ENCODE data around the gene ETV5. TPM values are rescaled to one million over a fixed set of nuclear protein-coding genes. Genes with fewer than 3 reads are reported as not detected.

The ETV5 gene
- total RNA-seq, 1 donor from 2014 or later, result 10.5 TPM

DNA sequence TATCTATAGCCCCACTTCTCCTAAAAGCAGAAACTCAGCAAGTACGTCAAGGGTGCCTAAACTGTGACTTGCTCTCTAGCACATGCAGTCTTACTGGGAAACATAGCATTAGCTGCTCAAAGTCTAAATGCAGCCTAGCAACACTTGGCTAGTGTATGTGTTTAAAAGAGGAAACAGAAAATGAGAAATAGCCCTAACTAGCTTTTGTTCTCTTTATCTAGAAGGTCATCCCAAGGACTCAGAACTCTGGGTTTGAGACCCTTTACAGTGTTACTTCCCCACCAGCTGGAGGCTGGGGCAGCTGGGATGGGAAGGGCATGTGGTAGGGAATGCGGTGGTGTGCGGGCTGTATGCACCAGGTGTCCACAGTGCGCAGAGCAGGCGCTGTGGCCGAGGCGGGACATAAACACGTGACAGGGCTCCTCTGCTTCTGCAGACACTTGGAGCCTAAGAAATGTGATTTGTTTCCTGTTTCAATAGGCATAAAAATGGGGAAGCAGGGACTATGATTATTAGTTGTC is 13.3 kb downstream of the ETV5 start:
- no peak for DNase-seq (ENCODE audit: low read depth)

DNA sequence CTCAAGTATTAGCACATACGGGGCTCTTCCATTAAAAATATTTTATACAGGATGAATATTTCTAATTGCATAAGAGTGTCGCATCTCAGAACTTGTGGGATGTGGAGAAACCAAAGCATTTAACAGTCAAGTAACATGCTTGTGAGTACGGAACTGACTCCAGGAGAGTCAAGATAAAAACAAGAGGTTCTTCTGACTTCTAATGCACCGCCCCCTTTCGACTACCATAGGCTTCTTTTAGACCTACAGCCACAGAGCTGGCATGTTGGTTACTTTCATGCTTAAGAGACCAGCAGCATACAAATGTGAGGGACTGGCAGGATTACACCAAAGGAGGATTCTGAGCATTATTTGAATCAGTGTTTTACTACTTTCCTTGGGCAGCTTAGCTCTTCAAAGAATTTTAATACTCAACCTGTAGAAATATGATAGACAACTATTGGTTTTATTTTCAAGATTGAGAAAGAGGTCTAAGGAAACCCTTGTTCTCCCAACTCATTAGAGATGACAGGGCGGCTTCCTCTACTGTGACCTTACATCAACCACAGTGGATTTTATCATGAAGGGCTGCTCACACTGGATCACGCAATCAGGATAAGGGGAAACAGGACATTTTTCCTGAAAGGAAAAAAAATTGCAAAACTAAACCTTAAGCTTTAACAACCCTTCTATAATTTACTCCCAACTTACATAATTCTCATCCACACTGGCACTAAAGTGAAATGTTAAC is 14.0 kb downstream of the ETV5 start:
- DNase-seq (ENCODE audit: low read depth), result no peak

DNA sequence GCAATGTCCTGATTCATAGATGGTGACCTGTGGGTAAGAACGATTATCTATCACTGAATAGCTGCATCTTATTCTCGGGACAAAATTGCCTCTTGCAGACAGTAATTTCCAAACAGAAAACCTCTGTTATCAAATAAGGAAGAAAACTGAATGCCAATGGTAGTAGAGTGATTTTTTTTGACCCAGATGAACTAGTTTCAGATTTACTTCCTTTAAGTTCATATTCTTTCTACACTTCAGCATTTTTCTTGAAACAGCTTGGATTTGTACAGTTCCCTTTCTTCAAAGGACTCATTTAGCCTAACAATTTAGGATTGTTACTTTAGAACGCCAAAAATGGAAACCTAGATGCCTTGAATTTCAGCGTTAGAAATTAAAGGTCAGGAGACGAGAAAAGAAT is 14.6 kb downstream of the ETV5 start:
- no peak for DNase-seq (ENCODE audit: low read depth)

DNA sequence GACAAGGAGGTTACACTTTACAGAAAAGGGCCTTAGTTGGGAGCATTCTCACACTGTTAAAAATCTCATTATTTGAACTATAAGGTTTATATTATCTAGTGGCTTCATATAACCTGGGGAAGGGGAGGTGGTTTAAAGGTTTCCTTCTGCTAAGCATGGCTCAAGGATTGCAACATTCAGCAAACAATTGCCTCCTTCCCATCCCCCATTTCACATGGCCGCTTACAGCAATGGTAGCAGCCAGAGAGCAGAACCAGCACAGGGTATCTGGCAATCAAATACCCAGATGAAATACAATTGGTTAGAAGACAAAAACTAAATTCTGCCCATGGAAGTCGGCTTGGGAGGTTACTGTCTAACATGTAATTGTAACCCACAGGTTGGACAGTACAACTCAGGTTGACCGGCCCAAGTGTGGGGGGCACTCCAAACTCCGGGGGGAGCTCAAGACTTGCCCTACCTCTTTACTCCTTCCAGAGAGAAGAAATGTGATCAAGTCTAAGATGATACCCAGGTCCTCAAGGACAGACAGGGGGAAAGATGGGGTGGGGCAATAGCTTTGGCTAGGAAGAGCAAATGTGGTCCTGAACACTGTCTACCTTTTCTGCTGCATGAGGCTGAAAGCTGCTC is 15.5 kb downstream of the ETV5 start:
- no peak for DNase-seq (ENCODE audit: low read depth)

DNA sequence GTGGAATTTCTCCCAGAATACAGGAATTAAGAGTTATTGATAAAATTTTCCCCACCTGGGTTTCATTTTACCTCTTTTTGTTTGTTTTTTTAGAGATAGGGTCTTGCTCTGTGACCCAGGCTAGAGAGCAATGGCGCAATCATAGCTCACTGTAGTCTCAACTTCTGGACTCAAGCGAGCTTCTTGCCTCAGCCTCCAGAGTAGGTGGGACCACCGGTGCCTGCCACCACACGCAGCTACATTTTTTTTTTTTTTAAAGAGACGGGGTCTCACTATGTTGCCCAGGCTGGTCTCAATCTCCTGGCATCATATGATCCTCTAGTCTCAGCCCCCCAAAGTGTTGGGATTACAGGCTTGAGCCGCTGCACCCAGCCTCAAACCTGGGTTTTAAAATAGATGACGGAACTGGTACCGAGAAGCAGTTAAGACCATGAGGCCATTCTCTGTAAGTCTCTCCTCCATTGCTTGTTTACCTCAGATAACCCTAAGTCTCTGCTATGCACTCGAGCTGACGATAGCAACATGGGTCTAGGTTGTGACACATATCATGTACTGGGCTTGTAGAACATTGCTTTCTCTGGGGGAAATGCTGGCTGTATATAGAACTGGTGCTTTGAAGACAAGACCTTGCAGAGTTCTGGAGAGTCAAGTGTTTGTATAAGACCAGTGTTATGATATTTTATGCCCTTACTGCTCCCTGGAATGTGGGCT is 16.4 kb downstream of the ETV5 start:
- DNase-seq (ENCODE audit: low read depth), result no peak

DNA sequence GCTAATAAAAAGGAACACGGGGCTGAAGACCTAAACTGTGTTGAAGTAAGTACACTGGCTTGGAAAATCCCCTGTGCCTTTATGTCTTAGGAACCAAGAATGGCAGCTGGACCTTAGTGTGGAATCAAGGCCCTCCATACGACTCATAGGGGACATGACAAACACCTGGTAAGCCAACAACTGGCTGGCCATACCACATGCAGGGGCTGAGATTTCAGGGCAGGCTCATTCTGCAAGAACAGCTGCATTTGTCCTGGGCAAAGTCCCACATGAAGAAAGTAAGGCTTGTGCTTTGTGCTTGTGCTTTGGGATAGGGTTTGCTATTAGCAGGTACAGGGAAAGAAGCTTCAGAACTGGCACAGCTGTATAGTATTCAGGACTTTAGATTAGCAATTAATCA is 18.0 kb downstream of the ETV5 start:
- no peak for DNase-seq (ENCODE audit: low read depth)

DNA sequence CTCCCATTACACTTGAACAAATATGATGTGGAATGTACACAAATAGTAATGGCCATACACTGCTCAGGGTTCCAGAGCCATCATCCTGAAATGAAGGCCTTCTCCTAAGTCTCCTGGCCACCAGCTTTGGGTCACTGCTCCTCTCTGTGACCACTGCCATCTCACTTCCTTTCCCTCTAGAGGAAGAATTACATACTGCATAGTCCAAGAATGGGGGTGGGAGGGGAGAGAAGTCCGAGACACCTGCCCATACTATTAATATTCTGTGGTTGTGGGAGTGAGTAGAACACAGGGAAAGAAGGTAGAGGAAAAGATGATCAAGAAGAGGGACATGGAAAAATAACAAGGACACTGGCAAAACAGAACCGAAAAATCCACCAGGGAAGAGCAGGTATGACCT is 20.6 kb downstream of the ETV5 start:
- DNase-seq (ENCODE audit: low read depth), result no peak

DNA sequence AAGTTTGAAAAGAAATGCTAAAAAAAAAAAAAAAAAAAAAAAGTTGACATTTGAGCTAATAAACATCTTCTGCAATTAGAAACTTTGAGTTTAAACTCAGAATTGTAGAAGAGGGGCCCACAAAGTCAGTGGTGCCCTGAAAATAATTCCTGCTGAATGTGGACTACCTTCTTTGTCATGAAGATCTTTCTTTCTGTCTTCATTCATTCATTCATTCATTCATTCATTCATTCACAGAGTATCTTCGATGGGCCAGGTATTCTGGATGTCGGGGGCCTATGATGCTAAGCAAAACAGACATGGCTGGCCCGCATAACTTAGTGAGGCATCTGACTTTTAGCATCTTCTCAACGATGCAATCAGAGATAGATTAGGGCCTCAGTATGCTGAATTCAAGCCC is 24.6 kb downstream of the ETV5 start:
- DNase-seq (ENCODE audit: low read depth), result no peak

DNA sequence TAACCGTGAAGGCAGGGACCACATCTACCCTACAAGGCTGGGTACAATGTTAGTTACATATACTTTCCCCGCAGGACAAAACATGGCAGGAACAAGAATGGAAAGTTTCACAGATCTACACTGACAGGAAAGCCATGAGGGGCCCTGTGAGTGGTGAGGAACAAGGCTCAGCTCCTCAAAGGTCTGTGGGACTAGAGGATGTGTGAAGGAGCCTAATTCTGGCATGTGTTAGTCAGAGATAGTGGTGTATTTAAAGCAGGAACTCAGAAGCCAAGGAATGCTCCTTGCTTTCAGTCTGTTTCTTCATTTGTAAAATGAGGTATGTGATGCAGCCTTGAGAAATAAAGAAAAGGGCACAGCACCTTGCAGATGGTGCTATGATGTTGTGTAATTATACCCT is 25.1 kb downstream of the ETV5 start:
- no peak for DNase-seq (ENCODE audit: low read depth)

DNA sequence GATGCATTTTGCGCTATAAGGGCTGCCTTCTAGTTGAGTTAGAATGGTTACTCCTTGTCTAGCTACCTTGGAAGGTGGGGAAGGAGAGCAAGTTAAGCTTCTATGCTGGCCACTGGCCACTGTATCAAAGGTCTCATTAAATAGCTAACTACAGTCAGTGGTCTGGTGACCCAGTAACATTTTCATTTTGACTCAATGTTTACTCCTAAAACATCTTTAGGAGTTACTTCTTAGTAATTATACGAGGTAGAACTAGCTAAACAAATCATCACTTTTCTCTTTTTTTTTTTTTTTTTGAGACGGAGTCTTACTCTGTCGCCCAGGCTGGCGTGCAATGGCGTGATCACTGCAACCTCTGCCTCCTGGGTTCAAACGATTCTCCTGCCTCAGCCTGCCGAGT is 26.7 kb downstream of the ETV5 start:
- DNase-seq (ENCODE audit: low read depth), result no peak

DNA sequence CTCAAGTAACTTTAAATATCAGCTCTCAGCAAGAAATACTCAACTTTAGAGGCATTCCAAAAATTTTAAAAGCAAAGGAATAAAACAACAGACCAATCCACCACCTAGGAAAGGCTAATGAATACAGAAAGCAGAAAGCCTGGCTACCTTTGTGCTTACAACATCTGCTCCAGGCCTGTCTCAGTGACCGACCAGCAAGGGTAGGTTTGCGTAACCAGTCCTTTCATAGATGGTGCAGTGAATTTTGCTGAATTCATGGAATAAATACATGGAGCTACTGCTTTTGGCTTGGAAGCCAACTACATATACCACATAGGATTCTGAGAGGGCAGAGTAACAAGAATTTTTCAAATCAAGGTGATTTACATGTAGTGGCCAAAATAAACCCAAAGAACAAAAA is 27.2 kb downstream of the ETV5 start:
- peak; percentile 26 for DNase-seq (ENCODE audit: low read depth)

DNA sequence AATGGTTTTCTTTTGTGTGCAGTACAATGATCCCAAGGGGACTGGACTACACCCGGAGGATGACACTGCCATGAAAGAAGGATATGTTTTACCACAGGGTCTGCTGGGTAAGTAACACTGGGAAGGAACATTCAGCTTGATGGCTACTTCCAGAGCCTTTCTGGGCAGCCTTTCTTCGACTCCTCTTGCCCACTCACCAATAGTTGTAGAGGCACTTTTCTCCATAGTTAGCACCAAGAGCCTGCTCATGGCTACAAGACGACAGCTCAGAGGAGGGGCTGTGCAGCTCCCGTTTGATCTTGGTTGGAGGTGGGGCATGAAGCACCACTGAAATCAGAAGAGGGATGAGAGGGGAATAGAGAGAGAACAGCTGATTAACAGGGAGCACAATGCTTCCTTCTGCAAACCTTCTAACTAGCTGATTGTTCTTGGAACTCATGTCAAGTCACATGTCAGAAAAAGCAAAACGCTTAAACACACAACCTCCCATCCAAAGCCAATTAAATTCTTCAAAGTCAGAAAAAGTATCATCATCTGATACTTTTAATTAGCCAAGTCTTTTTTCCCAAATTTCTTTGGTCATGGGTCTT is 27.9 kb downstream of the ETV5 start:
- DNase-seq (ENCODE audit: low read depth), result no peak

DNA sequence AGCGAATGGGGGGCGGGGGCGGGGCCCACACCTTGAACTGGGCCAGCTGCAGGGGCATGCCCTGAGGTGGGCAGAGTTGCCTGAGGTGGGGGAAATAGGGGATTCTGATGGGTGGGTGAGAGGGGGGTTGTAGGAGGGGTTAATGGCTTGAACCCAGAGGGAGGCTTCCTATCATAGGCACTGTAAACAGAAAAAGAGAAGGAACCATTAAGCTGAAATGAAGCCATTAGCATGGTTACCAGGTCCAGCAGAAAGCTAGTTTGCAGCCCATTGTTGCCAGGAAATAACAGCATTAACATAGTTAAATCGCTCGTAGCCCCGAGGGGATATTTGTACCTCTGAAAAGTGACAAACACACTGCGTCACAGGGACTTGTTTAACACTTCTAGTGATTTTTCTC is 29.0 kb downstream of the ETV5 start:
- DNase-seq (ENCODE audit: low read depth), result peak; percentile 70

DNA sequence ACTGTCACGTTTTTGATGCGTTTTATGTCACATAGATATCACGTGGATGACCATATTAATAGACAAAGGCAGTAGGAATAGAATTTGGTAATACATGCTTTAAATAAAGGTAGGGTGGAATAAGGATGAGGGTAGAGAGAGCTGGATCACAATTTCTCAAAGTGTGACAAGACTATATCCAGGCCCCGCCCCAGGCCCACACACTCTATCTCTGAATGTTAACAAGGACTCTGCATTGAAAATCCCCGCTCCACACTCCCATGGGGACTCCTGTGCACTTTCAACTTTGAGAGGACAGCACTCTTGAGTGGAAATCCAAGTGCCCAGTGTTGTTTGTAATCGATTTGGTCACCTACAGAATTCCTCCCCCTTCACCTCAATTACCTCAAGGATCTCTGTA is 31.4 kb downstream of the ETV5 start:
- DNase-seq (ENCODE audit: low read depth), result no peak

DNA sequence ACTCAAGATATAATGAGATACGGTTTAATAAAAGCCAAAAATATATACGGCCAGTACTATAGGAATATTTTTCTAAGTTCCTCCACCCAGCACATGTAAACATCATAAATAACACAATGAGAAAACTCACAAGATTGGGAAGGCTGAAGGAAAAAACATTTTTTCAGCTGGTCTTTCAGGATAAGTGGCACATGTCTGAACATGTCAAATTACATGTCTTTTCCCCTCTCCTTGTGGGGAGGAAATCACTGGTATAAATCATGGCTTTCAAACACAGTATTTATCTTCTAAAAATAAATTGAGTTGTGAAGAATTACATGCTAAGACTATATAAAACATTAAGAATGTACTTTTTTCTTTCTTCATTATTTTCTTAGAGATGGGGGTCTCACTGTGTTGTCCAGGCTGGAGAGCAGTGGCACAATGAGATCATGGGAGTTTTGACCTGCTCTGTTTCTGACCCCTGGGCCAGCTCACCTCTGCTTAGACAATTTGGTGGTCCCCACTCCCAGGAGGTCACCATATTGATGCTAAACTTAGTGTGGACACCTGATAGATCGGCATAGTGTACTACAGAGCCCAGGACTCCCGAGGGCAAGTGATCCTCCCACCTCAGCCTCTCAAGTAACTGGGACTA is 32.8 kb downstream of the ETV5 start:
- DNase-seq (ENCODE audit: low read depth), result no peak

DNA sequence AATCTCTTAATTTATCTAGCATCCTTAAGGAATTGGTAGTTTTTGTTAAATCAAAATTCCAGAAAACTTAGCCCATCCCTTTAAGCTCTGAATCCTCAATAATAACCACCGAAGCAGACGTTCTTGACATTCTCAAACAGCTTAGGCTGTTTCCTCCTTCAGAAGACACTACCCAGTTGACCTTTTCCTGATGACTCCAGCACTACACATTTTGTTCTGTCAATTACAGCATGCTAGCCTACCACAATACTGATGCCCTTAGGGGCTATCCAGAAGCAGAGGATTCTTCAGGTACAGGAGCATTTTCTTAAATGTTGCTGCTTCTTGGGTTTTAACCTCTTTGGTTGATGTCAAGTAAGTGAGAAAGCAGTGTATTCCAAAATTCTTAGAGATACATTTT is 33.4 kb downstream of the ETV5 start:
- no peak for DNase-seq (ENCODE audit: low read depth)

DNA sequence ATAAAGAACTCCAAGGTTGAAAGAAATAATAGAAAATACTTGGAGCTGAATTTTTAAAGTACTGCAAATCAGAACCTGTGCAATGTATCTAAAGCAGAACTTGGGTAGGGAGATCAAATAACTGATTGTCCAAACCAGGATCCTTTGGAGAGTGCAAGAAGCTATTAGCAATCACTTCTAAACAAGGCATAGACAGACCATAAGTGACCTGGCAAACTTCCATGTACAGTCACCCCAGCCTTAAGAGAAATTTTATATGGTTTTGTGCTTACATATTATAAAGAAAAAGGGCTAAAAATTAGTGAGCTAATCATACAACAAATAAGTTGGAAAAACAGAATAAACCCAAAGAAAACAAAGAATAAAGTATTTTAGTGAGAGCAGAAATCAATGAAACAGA is 35.2 kb downstream of the ETV5 start:
- DNase-seq (ENCODE audit: low read depth), result no peak

DNA sequence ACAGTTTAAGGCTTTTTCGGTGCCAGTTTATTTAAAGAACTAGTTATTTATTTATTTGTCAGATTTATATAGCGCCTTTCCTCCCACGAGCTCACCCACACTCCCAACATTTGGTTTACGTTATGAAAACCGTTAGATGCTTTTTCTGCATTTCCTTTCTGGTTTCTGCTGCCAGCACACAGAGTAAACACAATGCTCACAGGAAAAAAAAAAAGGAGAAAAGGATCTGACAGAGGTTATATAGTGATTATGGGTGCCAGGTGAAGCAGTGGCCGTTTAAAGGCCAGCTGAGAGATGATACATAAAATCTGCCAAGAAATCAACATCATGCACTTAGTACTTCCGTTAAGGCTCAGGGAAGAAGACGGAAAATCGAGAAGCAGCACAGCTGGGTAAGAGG is 37.9 kb downstream of the ETV5 start:
- DNase-seq (ENCODE audit: low read depth), result no peak

DNA sequence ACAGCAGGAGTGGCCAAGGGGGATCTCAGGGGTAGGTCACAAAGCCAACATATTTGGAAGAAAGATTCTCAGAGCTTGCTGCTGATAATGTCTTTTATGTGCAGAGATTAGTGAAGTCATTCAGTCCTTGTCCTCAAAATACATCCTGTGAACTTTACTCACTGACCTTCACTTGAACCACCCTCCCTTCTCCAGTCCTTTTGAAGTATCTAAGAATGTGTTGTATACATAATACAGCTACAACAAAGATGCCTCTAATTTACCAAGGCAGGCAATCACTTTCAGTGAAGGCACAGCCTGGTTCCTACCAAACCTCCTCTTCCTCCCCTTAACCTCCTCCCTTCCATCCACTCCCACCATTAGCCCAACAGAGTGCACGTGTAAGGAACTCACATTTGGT is 38.3 kb downstream of the ETV5 start:
- DNase-seq (ENCODE audit: low read depth), result no peak

DNA sequence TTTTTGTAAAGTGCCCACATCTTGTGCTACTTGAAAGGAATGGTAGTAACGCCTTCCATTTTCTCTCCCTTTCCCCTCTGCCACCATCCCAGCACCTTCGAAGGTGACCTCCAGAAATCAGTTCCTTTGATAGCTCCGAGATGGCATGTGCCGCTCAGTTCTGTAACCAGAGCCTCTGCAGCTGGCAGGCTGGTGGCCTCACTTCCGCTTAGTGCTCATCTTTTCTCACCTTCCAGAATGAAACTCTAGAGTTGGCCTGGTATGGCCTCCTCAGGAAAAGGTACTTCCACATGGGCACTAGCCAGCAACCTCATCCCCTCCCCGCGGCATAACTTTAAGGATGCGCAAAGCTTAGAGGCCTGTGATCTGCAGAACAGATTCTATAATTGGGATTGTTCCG is 38.8 kb downstream of the ETV5 start:
- DNase-seq (ENCODE audit: low read depth), result no peak

DNA sequence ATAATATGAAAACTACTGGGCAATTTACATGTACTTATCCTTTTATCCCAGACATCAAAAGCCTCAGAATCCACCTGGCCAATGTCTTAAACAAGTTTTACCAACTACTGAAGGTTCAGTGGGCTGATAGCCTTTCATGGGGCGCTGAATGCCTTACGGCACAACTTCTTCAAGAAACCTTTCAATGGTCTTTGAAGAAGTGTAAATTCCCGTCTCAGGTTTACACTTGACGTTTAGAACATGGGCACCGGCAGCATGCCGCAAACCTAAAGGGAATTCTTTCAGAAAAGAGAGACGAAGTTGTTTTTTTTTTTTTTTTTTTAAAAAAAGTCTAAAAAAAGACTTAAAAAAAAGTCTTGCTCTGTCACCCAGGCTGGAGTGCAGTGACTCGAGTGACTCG is 39.7 kb downstream of the ETV5 start:
- no peak for DNase-seq (ENCODE audit: low read depth)

DNA sequence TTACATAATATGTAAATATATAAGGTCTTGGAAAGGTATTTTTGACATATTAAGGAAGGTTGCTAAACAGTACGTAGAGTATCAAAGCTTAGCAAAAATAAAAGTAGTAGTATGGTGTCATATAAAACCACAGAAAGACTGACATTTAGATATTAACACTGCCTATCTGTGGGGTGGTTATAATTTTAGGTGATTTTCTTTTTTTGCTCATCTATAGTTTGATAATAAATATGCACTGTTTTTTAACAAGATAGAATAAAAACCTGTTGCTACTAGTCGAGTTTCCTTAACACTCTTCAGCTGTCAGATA is 40.7 kb downstream of the ETV5 start:
- no peak for DNase-seq (ENCODE audit: low read depth)
